K562 (cell line): ENCODE measurements around the gene MYBPHL. TPM values are rescaled to one million over a fixed set of nuclear protein-coding genes. Genes with fewer than 3 reads are reported as not detected.

Source experiments
- CBFB ChIP-seq: sonication (generic); formaldehyde crosslinking; IDR thresholded peaks from 2 replicates; pipeline ENCODE4 v1.4.0; 2020; ENCODE audit warnings: mild to moderate bottlenecking, missing genetic modification reagents
- FOXK1 ChIP-seq: sonication (generic); formaldehyde crosslinking; IDR thresholded peaks from 2 replicates; pipeline ENCODE4 v1.8.0; 2022; ENCODE audit warnings: missing genetic modification reagents, mild to moderate bottlenecking, borderline replicate concordance
- HDAC6 ChIP-seq: IDR thresholded peaks from 2 replicates; pipeline ENCODE4 v1.6.1; 2012; ENCODE audit warnings: low read depth, mild to moderate bottlenecking, control low read depth, inconsistent platforms, low read length, moderate library complexity
- HSF4 ChIP-seq: fragments of 250-450 bp; sonication (Bioruptor Pico); IDR thresholded peaks from 2 replicates; pipeline ENCODE4 v2.1.2; 2022; ENCODE audit warnings: mild to moderate bottlenecking, moderate library complexity, borderline replicate concordance
- JUN ChIP-seq, 2 experiments: sonication (generic) in 1 of 2; formaldehyde crosslinking in 1 of 2; IDR thresholded peaks; 2 replicates each; pipeline versions ENCODE4 v1.6.1 to v1.8.0; 2012 to 2022; ENCODE audit warnings: borderline replicate concordance in 2 of 2, mild to moderate bottlenecking in 2 of 2, improper control_type of control experiment in 1 of 2, low read depth in 1 of 2, low read length in 1 of 2, missing genetic modification reagents in 1 of 2
- MAFK ChIP-seq: IDR thresholded peaks from 2 replicates; pipeline ENCODE4 v1.6.1; 2011; ENCODE audit warnings: low read length, improper control_type of control experiment
- MCM2 ChIP-seq: fragments of 450-650 bp; IDR thresholded peaks from 2 replicates; pipeline ENCODE4 v1.6.1; 2017; ENCODE audit warnings: low read depth, mild to moderate bottlenecking
- NBN ChIP-seq: fragments of 450-650 bp; IDR thresholded peaks from 2 replicates; pipeline ENCODE4 v1.6.1; 2016; ENCODE audit warnings: low read depth, mild to moderate bottlenecking
- NCOA4 ChIP-seq: fragments of 450-650 bp; IDR thresholded peaks from 2 replicates; pipeline ENCODE4 v1.6.1; 2018; ENCODE audit warnings: mild to moderate bottlenecking; ENCODE audit not compliant: partially characterized antibody
- NR1H2 ChIP-seq: sonication (generic); formaldehyde crosslinking; IDR thresholded peaks from 2 replicates; pipeline ENCODE4 v1.4.0; 2020; ENCODE audit warnings: mild to moderate bottlenecking, missing genetic modification reagents
- NR4A1 ChIP-seq, 2 experiments: fragments of 250-450 bp in 1 of 2; fragments of 450-650 bp in 1 of 2; sonication (Bioruptor Pico) in 1 of 2; IDR thresholded peaks; 2 replicates each; pipeline versions ENCODE4 v1.4.0 to v1.6.1; 2016 to 2020; ENCODE audit warnings: mild to moderate bottlenecking in 2 of 2, missing compliant biosample characterization in 1 of 2, missing genetic modification characterization in 1 of 2, moderate library complexity in 1 of 2
- NUFIP1 ChIP-seq: fragments of 450-650 bp; IDR thresholded peaks from 2 replicates; pipeline ENCODE4 v1.6.1; 2018; ENCODE audit not compliant: partially characterized antibody
- PML ChIP-seq: IDR thresholded peaks from 2 replicates; pipeline ENCODE4 v1.6.1; 2012; ENCODE audit warnings: low read length, inconsistent platforms
- POLR3A ChIP-seq: IDR thresholded peaks from 2 replicates; pipeline ENCODE4 v1.6.1; 2011; ENCODE audit warnings: borderline replicate concordance, mild to moderate bottlenecking, moderate library complexity; ENCODE audit not compliant: insufficient read length, insufficient read depth; ENCODE audit errors: extremely low read depth
- POLR3G ChIP-seq: IDR thresholded peaks from 2 replicates; pipeline ENCODE4 v1.6.1; 2011; ENCODE audit not compliant: insufficient read length, insufficient replicate concordance; ENCODE audit errors: extremely low read depth
- SIN3B ChIP-seq: fragments of 450-650 bp; IDR thresholded peaks from 2 replicates; pipeline ENCODE4 v1.6.1; 2017; ENCODE audit warnings: low read depth, mild to moderate bottlenecking, moderate library complexity
- SPI1 ChIP-seq: IDR thresholded peaks from 2 replicates; pipeline ENCODE4 v1.6.1; 2011; ENCODE audit warnings: low read depth, low read length, control low read depth, borderline replicate concordance
- TARDBP ChIP-seq: fragments of 450-650 bp; IDR thresholded peaks from 2 replicates; pipeline ENCODE4 v1.6.1; 2016
- WHSC1 ChIP-seq: IDR thresholded peaks from one replicate; pipeline ENCODE4 v1.6.1; 2012; ENCODE audit warnings: low read length, control low read depth, inconsistent platforms
- ZBTB1 ChIP-seq: sonication (generic); formaldehyde crosslinking; IDR thresholded peaks from 2 replicates; pipeline ENCODE4 v1.8.1; 2023; ENCODE audit warnings: missing genetic modification reagents, low read depth, mild to moderate bottlenecking, borderline replicate concordance
- ZNF124 ChIP-seq: sonication (generic); formaldehyde crosslinking; IDR thresholded peaks from 2 replicates; pipeline ENCODE4 v1.8.1; 2022; ENCODE audit warnings: missing genetic modification reagents
- ZNF174 ChIP-seq: fragments of 250-450 bp; sonication (Bioruptor Pico); IDR thresholded peaks from 2 replicates; pipeline ENCODE4 v1.4.0; 2020; ENCODE audit warnings: mild to moderate bottlenecking
- ZNF408 ChIP-seq: fragments of 250-450 bp; sonication (Bioruptor Pico); IDR thresholded peaks from 2 replicates; pipeline ENCODE4 v1.4.0; 2020; ENCODE audit warnings: low read depth, mild to moderate bottlenecking, moderate library complexity
- ZNF445 ChIP-seq: fragments of 250-450 bp; sonication (Bioruptor Pico); IDR thresholded peaks from 2 replicates; pipeline ENCODE4 v1.4.0; 2020; ENCODE audit warnings: low read depth, mild to moderate bottlenecking, moderate library complexity
- ZSCAN29 ChIP-seq: fragments of 450-650 bp; IDR thresholded peaks from 2 replicates; pipeline ENCODE4 v1.6.1; 2017
- polyA plus RNA-seq, 8 experiments: library from polyadenylated mRNA; depleted of rRNA in 4 of 8; stranded (reverse) in 5 of 8; unstranded in 3 of 8; fragments of >200 nt; fragmentation: Nextera tagmentation in 2 of 8; fragmentation: Illumina TruSeq in 1 of 8; extraction: Ambion mirVana in 2 of 8; extraction: Trizol in 1 of 8; gene quantifications; 2 replicates each; pipeline versions ENCODE4 v1.2.1 to v1.2.3, GENCODE V29; 2011 to 2014; ENCODE audit warnings: inconsistent platforms in 1 of 8, missing spikeins in 1 of 8
- total RNA-seq, 7 experiments: library from RNA; depleted of rRNA in 6 of 7; stranded (reverse); fragments of >200 nt in 6 of 7; fragmentation: Illumina TruSeq in 2 of 7; extraction: Trizol in 2 of 7; gene quantifications; 2 replicates each; pipeline versions ENCODE4 v1.2.1 to v1.2.3, GENCODE V29; 2011 to 2021; ENCODE audit warnings: low replicate concordance in 1 of 7
- TF ChIP-seq, protein P1 (sequence below): fragments of 250-450 bp; sonication (Bioruptor Pico); IDR thresholded peaks from 2 replicates; pipeline ENCODE4 v1.4.0; 2020; ENCODE audit warnings: borderline replicate concordance
- TF ChIP-seq, protein P2 (sequence below), 3 experiments: IDR thresholded peaks in 2 of 3; conservative IDR thresholded peaks in 1 of 3; 2 replicates each; pipeline ENCODE4 v1.5.1; 2011 to 2012; ENCODE audit warnings: low read length in 3 of 3, mild to moderate bottlenecking in 3 of 3, control low read depth in 2 of 3, improper control_type of control experiment in 1 of 3, inconsistent platforms in 1 of 3, low read depth in 1 of 3, mixed read lengths in 1 of 3, moderate library complexity in 1 of 3; ENCODE audit not compliant: insufficient read depth in 2 of 3

The MYBPHL gene
- total and polyA plus RNA-seq, 9 of the 15 experiments (the other 6 are each of a cell fraction or from before 2014, with no cell fraction given): 0.20 to 1.9 (median 0.33) TPM

DNA sequence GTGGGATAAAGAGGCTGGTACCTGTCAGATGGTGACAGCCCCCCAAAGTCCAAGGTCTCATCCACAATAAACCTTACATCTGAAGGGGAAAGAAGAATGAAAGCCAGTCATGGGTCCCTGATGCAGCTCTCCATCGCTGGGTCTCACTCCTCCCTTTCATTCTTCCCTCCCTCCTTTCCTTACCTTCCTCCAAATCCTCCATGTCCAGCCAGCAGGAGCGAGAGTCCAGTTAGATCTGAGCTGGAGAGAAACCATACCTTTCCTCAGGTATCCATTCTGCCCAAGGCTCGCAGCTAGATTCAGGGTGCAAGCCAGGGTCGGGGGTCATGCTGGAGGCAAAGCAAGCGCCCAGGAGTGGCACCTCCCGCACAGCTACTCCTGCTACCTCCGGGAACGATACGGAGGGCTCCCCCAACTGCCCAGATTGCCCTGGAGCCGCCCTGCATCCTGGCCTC, 24.3 kb downstream of the MYBPHL start (continued):
- TF ChIP-seq JUN (IDR thresholded peaks at IDR 0.05; ENCODE audit: borderline replicate concordance, low read depth, low read length): no peak
- TF ChIP-seq JUN (CRISPR knock-in tag; IDR thresholded peaks at IDR 0.05; ENCODE audit: borderline replicate concordance): no peak
- TF ChIP-seq CBFB (CRISPR knock-in tag): 0 out of 2 replicates have a peak, but pooled peaks have one; percentile 66
- TF ChIP-seq SIN3B: 0 out of 2 replicates have a peak, but pooled peaks have one; percentile 14
- TF ChIP-seq HSF4 (CRISPR knock-in tag): no peak
- TF ChIP-seq NCOA4: no peak
- no peak for TF ChIP-seq PML
- no peak for TF ChIP-seq MAFK
- TF ChIP-seq, protein P1, sequence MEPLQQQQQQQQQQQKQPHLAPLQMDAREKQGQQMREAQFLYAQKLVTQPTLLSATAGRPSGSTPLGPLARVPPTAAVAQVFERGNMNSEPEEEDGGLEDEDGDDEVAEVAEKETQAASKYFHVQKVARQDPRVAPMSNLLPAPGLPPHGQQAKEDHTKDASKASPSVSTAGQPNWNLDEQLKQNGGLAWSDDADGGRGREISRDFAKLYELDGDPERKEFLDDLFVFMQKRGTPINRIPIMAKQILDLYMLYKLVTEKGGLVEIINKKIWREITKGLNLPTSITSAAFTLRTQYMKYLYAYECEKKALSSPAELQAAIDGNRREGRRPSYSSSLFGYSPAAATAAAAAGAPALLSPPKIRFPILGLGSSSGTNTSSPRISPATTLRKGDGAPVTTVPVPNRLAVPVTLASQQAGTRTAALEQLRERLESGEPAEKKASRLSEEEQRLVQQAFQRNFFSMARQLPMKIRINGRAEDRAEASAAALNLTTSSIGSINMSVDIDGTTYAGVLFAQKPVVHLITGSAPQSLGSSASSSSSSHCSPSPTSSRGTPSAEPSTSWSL (CRISPR knock-in tag): no peak
- TF ChIP-seq POLR3A: no peak
- peak; percentile 23; the same call in 1 of the 2 replicates for TF ChIP-seq FOXK1 (CRISPR knock-in tag)
- TF ChIP-seq ZNF408 (CRISPR knock-in tag): no peak
- TF ChIP-seq ZBTB1: 0 out of 2 replicates have a peak, but pooled peaks have one; percentile 42
- TF ChIP-seq ZNF174 (CRISPR knock-in tag): no peak
- TF ChIP-seq NUFIP1: no peak
- no peak for TF ChIP-seq POLR3G
- TF ChIP-seq ZSCAN29: no peak
- no peak for TF ChIP-seq MCM2
- TF ChIP-seq, protein P2, sequence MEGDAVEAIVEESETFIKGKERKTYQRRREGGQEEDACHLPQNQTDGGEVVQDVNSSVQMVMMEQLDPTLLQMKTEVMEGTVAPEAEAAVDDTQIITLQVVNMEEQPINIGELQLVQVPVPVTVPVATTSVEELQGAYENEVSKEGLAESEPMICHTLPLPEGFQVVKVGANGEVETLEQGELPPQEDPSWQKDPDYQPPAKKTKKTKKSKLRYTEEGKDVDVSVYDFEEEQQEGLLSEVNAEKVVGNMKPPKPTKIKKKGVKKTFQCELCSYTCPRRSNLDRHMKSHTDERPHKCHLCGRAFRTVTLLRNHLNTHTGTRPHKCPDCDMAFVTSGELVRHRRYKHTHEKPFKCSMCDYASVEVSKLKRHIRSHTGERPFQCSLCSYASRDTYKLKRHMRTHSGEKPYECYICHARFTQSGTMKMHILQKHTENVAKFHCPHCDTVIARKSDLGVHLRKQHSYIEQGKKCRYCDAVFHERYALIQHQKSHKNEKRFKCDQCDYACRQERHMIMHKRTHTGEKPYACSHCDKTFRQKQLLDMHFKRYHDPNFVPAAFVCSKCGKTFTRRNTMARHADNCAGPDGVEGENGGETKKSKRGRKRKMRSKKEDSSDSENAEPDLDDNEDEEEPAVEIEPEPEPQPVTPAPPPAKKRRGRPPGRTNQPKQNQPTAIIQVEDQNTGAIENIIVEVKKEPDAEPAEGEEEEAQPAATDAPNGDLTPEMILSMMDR (IDR thresholded peaks at IDR 0.05 in 2 of 3, conservative IDR thresholded peaks at IDR 0.05 in 1 of 3; ENCODE audit: insufficient read depth in 2 of 3, low read depth in 1 of 3, low read length in 3 of 3): 0 out of 6 replicates have a peak, but pooled peaks of 1 of the 3 experiments have one; percentile 14
- TF ChIP-seq ZNF124 (CRISPR knock-in tag): no peak
- no peak for TF ChIP-seq NBN
- no peak for TF ChIP-seq ZNF445 (CRISPR knock-in tag)
- no peak for TF ChIP-seq WHSC1
- 0 out of 2 replicates have a peak, but pooled peaks have one; percentile 33 for TF ChIP-seq NR1H2 (CRISPR knock-in tag)
- TF ChIP-seq NR4A1 (CRISPR knock-in tag; IDR thresholded peaks at IDR 0.05): no peak
- no peak for TF ChIP-seq NR4A1 (tag; IDR thresholded peaks at IDR 0.05)
- no peak for TF ChIP-seq SPI1
- TF ChIP-seq TARDBP: 0 out of 2 replicates have a peak, but pooled peaks have one; percentile 19
- TF ChIP-seq HDAC6: no peak
